ENCODE results near the gene SKP1.

DNA sequence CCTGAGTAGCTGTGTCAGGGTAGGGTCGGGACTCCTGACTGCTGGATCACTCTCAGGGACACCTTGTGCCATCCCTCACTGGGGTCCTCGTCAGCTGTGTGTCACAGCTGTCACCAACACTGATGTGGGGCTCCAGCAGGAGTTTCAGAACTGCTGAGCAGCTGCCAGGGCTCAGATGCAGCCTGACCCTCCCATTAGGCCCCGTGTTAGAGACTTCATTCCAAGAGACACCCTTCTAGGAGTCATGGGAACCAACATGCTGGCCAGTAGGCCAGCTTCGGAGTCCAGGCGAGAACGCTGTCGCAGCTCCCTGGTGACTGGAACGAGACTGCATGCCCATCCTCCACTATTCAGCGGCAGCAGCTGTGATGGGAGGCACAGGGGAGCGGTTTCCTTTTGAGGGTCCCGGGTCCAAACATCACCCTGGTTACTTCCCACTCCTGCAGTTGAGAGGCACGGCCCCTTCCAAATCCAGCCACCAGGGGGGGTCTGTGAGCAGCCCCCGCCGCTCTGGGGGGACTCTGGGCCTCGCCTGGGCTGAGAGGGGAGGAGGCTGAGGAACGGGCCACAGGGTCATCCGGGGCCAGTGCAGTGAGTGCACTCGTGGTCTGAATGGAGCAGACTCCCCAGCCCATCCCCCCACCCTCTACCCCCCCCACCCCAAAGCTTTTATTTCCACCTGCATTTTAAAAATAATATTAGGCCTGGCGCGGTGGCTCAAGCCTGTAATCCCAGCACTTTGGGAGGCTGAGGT is 74.9 kb downstream of the SKP1 start:
- TF ChIP-seq, protein P1, sequence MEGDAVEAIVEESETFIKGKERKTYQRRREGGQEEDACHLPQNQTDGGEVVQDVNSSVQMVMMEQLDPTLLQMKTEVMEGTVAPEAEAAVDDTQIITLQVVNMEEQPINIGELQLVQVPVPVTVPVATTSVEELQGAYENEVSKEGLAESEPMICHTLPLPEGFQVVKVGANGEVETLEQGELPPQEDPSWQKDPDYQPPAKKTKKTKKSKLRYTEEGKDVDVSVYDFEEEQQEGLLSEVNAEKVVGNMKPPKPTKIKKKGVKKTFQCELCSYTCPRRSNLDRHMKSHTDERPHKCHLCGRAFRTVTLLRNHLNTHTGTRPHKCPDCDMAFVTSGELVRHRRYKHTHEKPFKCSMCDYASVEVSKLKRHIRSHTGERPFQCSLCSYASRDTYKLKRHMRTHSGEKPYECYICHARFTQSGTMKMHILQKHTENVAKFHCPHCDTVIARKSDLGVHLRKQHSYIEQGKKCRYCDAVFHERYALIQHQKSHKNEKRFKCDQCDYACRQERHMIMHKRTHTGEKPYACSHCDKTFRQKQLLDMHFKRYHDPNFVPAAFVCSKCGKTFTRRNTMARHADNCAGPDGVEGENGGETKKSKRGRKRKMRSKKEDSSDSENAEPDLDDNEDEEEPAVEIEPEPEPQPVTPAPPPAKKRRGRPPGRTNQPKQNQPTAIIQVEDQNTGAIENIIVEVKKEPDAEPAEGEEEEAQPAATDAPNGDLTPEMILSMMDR (IDR thresholded peaks at IDR 0.05): peak; percentile 67 to 97 (median 78)
- no peak for TF ChIP-seq POLR2A (IDR thresholded peaks at IDR 0.05)
